Epithelial cell of proximal tubule (primary cell): ENCODE measurements around the gene CCDC146. TPM values are rescaled to one million over a fixed set of nuclear protein-coding genes. Genes with fewer than 3 reads are reported as not detected.

ENCODE experiments used
- DNase-seq: peaks from one replicate; pipeline ENCODE4 v3.0.0-alpha.2; 2011; ENCODE audit warnings: low read depth
- H3K4me3 ChIP-seq: 2 replicates; pipeline ENCODE4 v1.5.1; 2011; ENCODE audit warnings: low read depth, mild to moderate bottlenecking, low read length
- CTCF ChIP-seq: conservative IDR thresholded peaks from 2 replicates; pipeline ENCODE4 v1.5.1; 2012; ENCODE audit warnings: low read depth, mild to moderate bottlenecking, low read length
- total RNA-seq: library from RNA; depleted of rRNA; stranded (reverse); fragments of >200 nt; gene quantifications from 2 replicates; pipeline ENCODE4 v1.2.3, GENCODE V29; 2015

Gene CCDC146
- total RNA-seq, 1 donor from 2014 or later, result 5.2 TPM

GRCh38 chr7:77185866-77186265, 63.5 kb downstream of the CCDC146 start:
- H3K4me3 ChIP-seq, result no peak overlapping the region
- no peak for DNase-seq
- TF ChIP-seq CTCF, result no peak

- no peak for DNase-seq
- H3K4me3 ChIP-seq, result no peak overlapping the region
- TF ChIP-seq CTCF, result no peak
Observed at GRCh38 chr7:77188731-77189437, 66.5 kb downstream of the CCDC146 start.

GRCh38 chr7:77197141-77197540, 74.7 kb downstream of the CCDC146 start:
- no peak for TF ChIP-seq CTCF
- no peak for DNase-seq
- no peak overlapping the region for H3K4me3 ChIP-seq

GRCh38 chr7:77199013-77199966, 76.9 kb downstream of the CCDC146 start, which contains the start of gene FGL2:
Gene FGL2 (minus strand): TSS chr7:77199819. CDS start chr7:77199793, 26 bp downstream.
- H3K4me3 ChIP-seq, result peak within 1 kb of the TSS; percentile 53
- DNase-seq, result no peak

GRCh38 chr7:77200542-77200941, 78.1 kb downstream of the CCDC146 start:
- H3K4me3 ChIP-seq, result no peak overlapping the region
- DNase-seq, result no peak
- no peak for TF ChIP-seq CTCF

More at GRCh38 chr7:77199013-77199966, 76.9 kb downstream of the CCDC146 start, which contains the start of gene FGL2:
- TF ChIP-seq CTCF, result no peak

GRCh38 chr7:77202481-77202976, 80.1 kb downstream of the CCDC146 start:
- no peak for DNase-seq
- no peak for TF ChIP-seq CTCF

More at GRCh38 chr7:77202481-77202976, 80.1 kb downstream of the CCDC146 start:
- H3K4me3 ChIP-seq, result no peak overlapping the region
